GM21423 (cell line): ENCODE results near the gene MON1B.

Source experiments
- ATAC-seq: cut with Tn5 transposase; IDR thresholded peaks from one replicate; pipeline ENCODE4 v1.9.1; 2021; ENCODE audit warnings: mild to moderate bottlenecking, moderate library complexity; ENCODE audit not compliant: unreplicated experiment

MON1B gene

GRCh38 chr16:77195411-77195810, 4.4 kb downstream of the MON1B start:
- ATAC-seq, result no peak

GRCh38 chr16:77197747-77198146, 6.8 kb downstream of the MON1B start:
- ATAC-seq, result no peak

GRCh38 chr16:77199211-77199610, 8.2 kb downstream of the MON1B start, which contains the start of gene SYCE1L:
Gene SYCE1L (plus strand): TSS chr16:77199408. CDS start chr16:77199452, 44 bp downstream.
- ATAC-seq, result no peak

- ATAC-seq, result no peak
Measured at GRCh38 chr16:77206533-77206932, 15.5 kb downstream of the MON1B start.

DNA sequence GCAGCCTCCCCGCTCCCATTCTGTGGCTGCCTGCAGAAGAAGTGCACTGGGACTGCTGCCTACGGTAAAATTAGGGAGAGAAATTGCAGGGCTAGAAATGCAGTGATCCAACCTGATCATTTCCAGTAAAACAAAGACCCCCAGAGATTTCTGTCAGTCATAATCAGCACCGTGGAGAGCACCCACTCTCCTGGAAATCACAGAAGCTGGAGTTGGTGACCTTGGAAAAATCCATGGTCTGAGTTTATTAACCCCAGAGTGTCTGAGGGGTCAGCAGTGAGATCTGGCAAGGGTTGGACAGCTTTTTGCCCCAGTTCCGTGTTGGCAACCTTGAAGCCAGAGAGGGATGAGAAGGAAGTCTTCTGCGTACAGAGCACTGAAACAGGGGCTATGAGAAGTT, 16.0 kb downstream of the MON1B start:
- no peak for ATAC-seq

DNA sequence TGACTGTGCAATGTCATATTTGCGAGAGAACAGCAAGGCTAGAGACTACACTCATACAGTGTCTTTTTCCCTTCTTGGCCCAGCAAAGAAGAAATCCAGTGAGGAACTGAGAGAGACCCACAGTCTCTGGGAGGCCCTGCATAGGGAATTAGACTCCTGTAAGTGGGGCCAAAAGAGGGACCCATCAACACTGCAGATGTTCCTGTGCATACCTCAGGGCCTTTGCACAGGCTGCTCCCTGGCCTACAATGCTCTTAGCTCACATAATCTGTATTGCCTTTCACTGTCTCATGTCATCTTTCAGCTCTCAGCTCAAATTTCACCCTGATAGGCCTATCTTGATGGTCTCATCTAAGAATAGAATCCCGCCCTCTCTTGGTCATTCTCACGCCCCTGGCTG, 17.4 kb downstream of the MON1B start:
- ATAC-seq, result no peak

- ATAC-seq, result peak; percentile 70
Measured at GRCh38 chr16:77211880-77212740, 21.1 kb downstream of the MON1B start.

- peak; percentile 71 for ATAC-seq
Measured at GRCh38 chr16:77212741-77213541, 22.0 kb downstream of the MON1B start.

GRCh38 chr16:77213542-77214106, 22.6 kb downstream of the MON1B start:
- ATAC-seq, result no peak

DNA sequence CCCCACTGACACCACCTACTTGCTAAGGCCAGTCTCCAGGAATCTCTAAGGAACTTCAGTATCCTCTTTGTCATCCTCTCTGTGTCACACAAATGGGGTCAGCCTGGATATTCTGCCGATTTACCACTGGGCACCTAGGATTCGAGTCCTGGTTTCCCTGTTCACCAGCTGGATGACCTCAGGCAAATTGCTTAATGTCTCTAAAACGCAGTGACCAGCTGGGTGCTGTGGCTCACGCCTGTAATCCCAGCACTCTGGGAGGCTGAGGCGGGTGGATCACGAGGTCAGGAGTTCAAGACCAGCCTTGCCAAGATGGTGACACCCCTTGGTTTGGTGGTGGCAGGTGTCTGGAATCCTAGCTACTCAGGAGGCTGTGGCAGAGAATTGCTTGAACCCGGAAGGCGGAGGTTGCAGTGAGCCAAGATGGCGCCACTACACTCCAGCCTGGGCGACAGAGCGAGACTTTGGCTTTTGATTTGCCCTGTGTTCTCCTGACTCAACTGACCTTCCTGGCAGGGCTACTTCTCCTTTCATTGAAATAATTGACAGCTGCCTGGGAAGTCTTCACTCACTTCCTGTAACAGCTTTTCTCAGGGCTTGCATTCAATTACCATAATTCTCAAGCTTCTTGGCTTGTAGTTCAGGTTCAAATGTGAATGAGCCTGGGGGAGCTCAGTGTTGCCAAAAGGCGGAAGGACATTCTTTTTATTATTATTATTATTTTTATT, 23.6 kb downstream of the MON1B start:
- ATAC-seq, result no peak

GRCh38 chr16:77219437-77219836, 28.4 kb downstream of the MON1B start:
- no peak for ATAC-seq

- ATAC-seq, result peak; percentile 66
Measured at GRCh38 chr16:77220427-77220826, 29.4 kb downstream of the MON1B start.

GRCh38 chr16:77221482-77221881, 30.5 kb downstream of the MON1B start:
- no peak for ATAC-seq

GRCh38 chr16:77223184-77223583, 32.2 kb downstream of the MON1B start:
- ATAC-seq, result no peak

DNA sequence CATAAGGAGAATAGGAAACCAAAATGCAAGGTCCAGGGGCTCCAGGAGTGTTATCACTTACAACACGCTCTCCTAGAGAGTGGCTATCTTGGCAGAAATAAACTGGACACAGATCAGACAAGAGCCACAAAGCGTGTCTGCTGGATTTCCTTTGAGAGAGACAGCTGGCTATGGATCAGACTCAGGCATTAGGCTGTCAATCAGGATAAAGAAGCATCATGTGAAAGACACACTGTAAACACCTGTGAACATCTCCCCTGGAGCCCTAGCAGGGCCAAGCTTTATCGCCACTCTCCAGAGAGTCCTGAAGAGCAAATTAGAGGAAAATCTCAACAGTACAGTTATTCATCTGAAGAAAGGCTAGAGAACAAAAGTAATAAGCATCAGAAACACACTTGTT, 34.2 kb downstream of the MON1B start:
- ATAC-seq, result no peak

GRCh38 chr16:77227745-77228144, 36.8 kb downstream of the MON1B start:
- no peak for ATAC-seq

DNA sequence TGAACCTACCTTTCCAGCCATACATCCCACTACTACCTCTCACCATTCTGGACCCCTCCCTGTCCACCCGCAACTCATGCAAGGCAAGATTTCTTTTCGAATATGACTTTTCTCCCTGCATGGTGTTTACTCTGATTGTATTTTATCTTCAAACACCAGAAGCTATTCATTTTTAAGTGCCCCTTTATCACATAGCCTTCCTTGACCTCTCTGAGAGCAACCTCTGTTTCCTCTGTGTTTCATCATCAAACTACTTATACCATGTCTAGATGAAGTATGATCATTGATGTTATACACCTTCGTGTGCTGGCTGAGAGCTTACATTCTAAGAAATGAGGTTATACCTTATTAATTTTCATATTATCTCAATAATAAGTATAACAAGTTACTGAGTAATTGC, 40.1 kb downstream of the MON1B start:
- ATAC-seq, result no peak

- no peak for ATAC-seq
Measured at GRCh38 chr16:77233799-77234519, 43.0 kb downstream of the MON1B start.

- no peak for ATAC-seq
Measured at GRCh38 chr16:77234611-77235010, 43.6 kb downstream of the MON1B start.

DNA sequence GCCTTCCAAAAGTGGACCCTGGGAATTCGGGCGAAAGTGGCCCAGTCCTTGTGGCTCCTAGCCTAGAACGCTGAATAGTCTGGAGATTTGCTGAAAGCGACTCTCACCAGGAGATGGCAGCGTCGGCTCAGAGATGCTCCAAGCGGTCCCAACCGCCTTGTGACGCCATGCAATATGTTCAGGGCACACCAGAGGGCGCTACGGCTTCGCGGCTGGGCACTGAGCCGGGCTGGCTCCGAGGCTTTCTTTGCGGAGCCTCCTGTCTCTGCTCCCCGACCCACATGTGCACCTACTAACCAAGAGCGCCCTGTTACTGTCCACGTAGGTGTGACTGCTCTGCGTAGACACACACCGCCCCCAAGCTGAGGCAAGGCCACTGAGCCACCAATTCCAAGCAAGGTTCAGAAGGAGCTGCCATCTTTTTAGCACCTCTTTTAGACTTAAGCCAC, 45.1 kb downstream of the MON1B start:
- peak; percentile 98 for ATAC-seq
